HG02588 (cell line): ENCODE measurements around the gene CALB2.
"Not testable (repeated sequence)": the region's sequence is repeated elsewhere in the genome, so short reads cannot be mapped to it uniquely, and the experiment has no call there.

Experiments used
- ATAC-seq: cut with Tn5 transposase; IDR thresholded peaks from one replicate; pipeline ENCODE4 v1.9.1; 2021; ENCODE audit warnings: mild to moderate bottlenecking, moderate library complexity; ENCODE audit not compliant: unreplicated experiment

CALB2 gene

GRCh38 chr16:71352466-71352865 is 6.1 kb upstream of the CALB2 start:
- no peak for ATAC-seq

- ATAC-seq: no peak
Observed at GRCh38 chr16:71352963-71353460, 5.5 kb upstream of the CALB2 start.

GRCh38 chr16:71353736-71354135 is 4.8 kb upstream of the CALB2 start:
- no peak for ATAC-seq

DNA sequence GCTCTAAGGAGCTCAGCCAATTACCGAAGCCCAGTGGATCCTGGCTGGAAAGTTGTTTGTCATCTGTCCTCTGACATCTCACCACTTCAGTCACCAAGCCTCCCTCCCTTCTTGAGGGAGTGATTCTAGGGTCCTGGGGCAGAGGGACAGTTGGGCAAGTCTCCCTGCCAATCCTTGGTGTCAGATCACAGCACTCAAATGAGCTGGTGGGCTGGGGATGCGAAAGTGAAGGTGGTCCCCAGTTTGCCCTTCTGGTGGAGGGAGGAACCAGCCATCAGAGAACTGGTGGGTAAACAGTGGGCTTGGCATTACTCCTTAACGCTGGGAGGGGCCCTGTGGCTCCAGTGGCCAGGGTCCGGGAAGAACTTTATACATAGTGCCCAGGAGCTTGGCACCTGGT is 4.4 kb upstream of the CALB2 start:
- ATAC-seq: no peak

- no peak for ATAC-seq
Observed at GRCh38 chr16:71356051-71356740, 2.3 kb upstream of the CALB2 start.

- ATAC-seq: not testable (repeated sequence)
Observed at GRCh38 chr16:71356936-71357335, 1.6 kb upstream of the CALB2 start.

DNA sequence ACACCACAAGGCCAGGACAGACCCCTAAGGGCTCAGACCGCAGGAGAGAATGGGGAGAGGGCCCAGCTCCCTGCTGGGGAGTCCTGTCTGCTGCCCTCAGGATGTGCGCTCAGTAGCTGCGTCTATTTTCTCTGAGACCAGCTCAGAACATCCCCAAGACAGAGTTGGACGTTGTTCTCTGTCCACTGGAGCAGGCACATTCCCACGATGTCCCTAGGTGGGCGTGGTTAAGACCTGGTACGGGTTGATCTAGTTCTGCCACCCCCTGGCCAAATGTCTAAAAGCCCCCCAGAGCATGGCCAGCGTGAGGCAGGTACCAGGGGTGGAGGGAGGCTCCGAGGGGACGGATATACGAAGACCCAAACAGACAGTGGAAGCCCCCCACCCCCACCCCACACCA is 842 bp upstream of the CALB2 start:
- no peak for ATAC-seq

GRCh38 chr16:71359431-71359830 is 908 bp downstream of the CALB2 start:
- no peak for ATAC-seq

- no peak for ATAC-seq
Observed at GRCh38 chr16:71360378-71360777, 1.9 kb downstream of the CALB2 start.

GRCh38 chr16:71364133-71364681 is 5.7 kb downstream of the CALB2 start:
- ATAC-seq: no peak

GRCh38 chr16:71365021-71365420 is 6.5 kb downstream of the CALB2 start:
- ATAC-seq: no peak

DNA sequence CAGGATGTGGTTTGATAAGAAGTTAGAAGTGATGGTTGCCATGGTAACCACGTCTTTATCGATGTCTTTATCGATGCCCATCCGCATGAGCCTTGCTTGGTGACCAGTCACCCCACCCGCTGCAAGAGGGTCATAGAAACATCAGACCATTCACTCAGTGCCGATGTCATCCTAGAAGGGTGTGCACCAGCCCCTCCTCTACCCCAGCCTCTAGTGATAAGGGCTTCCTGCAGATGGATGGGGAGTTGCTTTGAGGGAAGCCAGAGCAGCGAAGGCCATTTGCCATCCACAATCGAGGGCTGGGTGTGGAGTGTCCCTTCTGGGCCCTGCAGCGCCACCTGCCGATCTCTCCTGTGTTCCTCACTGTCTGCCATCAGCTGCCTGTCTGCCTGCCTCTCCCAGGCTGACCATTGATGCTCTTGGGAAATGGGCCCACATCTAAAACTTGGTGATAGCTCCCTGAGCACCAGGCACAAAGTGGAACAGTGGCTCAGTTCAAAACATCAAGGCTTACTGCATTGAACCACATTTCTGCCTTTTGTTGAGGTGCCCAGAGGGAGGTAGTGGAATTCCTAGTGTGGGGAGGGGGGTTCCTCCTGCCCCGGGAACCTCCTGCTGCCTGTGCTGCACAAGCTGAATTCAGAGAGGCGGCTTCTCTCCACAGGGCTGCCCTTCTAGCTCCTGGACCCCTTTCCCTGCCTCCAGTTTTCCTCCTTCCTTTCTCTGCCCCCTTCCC is 8.9 kb downstream of the CALB2 start:
- ATAC-seq: no peak

DNA sequence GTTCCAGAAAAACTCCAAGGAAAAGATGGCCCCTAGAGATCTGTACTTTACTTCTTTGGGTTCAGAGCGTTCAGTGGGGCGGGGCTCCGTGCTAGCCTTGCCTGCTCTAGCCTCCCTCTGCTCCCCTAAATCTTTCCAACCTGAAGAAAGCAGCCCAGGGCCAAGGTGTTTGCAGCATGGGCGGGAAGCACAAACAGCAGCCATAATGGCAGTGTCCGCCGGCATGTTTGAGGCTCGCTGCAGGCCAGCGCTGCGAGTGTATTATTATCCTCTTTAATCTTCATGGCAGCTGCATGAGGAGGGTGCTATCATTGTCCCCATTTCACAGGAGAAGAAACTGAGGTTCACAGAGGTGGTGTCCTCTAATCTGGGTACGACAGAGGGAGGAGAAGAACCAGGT is 10.4 kb downstream of the CALB2 start:
- no peak for ATAC-seq

DNA sequence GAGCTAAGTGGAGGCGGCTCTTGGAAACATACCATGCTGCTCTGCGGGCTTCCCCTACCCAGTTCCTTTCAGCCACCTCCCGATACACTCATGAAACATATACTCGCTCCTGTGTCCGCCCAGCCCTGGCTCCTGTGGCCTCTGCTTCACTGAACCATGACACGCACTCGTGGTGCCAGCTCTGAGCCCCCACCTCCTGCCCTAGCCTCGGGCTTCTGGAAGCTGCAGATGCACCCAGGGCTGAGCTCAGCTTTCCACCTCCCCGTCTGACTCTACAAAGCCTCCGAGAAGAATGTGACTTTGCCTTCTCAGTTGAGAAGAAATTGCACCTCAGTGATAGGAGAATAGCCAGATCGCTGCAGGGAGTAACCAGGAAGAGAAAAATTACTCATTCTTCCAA is 11.0 kb downstream of the CALB2 start:
- no peak for ATAC-seq

DNA sequence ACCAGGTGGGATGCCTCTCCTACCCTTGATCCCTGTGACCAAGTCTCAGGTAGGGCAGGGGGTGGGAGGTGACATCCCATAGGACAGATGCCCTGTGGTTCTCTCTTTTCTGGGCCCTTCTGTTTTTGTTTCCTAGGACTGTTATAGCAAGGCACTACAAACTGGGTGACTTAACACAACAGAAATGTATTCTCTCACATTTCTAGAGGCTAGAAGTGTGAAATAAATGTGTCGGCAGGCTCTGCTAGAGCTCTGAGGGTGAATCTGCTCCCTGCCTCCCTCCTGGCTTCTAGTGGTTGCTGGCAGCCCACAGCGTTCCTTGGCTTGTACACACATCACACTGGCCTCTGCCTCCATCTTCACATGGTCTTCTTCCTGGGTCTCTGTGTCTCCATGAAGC is 12.7 kb downstream of the CALB2 start:
- no peak for ATAC-seq

- ATAC-seq: no peak
Observed at GRCh38 chr16:71373073-71373472, 14.6 kb downstream of the CALB2 start.

DNA sequence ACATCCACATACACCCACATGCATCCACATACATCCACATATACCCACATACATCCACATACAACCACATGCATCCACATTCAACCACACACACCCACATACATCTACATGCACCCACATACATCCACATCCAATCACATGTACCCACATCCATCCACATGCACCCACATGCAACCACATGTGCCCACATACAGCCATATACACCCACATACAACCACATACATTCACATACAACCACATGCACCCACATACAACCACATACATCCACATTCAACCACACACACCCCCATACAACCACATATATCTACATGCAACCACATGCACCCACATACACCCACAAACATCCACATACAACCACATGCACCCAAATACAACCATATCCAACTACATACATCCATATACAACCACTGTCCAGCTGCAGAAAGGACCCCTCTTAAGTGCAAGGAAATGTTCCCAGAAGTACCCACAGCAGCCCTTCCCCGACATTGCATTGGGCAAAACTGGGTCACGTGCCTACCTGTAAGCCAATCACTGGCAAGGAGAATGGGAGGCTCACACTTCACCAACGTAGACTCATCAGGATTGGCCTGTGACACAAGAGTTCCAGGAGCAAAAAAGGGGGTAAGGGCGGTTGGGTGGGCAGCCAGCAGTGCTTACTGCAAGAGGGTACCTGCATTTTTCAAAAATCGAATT is 18.1 kb downstream of the CALB2 start:
- no peak for ATAC-seq

GRCh38 chr16:71379711-71380110 is 21.2 kb downstream of the CALB2 start:
- no peak for ATAC-seq

DNA sequence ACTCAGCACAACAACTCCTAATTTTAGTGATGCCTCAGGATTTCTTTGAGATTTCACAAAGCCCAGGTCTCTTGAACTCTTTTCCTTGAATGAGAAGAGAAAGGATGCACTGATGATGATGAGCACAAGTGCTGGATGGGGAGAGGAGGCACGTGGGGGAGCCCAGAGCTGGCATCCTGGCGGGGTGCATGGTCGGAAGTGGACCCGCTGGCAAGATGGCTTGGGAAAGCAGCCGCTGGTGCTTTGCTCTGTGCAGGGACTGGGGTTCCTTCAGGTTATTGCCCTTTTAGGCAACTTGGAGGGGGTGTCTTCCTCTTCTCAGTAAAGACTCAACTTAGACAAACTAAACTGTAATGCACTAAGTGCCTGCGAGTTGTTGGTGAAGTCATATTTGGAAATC is 22.3 kb downstream of the CALB2 start:
- ATAC-seq: no peak

- no peak for ATAC-seq
Observed at GRCh38 chr16:71383054-71383773, 24.7 kb downstream of the CALB2 start.
